HG03342 (cell line): Measurements from ENCODE around the gene CSGALNACT2.

Source experiments
- ATAC-seq: cut with Tn5 transposase; IDR thresholded peaks from one replicate; pipeline ENCODE4 v1.9.1; 2021; ENCODE audit warnings: mild to moderate bottlenecking, moderate library complexity; ENCODE audit not compliant: unreplicated experiment

Gene CSGALNACT2

GRCh38 chr10:43123361-43124093 lies 14.7 kb upstream of the CSGALNACT2 start:
- ATAC-seq, result no peak

- no peak for ATAC-seq
These were observed 14.1 kb upstream of the CSGALNACT2 start for GRCh38 chr10:43124094-43124521.

- no peak for ATAC-seq
These were observed 13.5 kb upstream of the CSGALNACT2 start for GRCh38 chr10:43124574-43125273.

- no peak for ATAC-seq
These were observed 12.9 kb upstream of the CSGALNACT2 start for GRCh38 chr10:43125274-43125845.

- no peak for ATAC-seq
These were observed 12.1 kb upstream of the CSGALNACT2 start for GRCh38 chr10:43125881-43126731.

- no peak for ATAC-seq
These were observed 11.4 kb upstream of the CSGALNACT2 start for GRCh38 chr10:43126759-43127424.

- ATAC-seq, result no peak
These were observed 10.8 kb upstream of the CSGALNACT2 start for GRCh38 chr10:43127442-43127841.

- no peak for ATAC-seq
These were observed 9.9 kb upstream of the CSGALNACT2 start for GRCh38 chr10:43128331-43128730.

GRCh38 chr10:43128958-43129706 lies 9.1 kb upstream of the CSGALNACT2 start:
- ATAC-seq, result peak; percentile 68

- ATAC-seq, result no peak
These were observed 7.5 kb upstream of the CSGALNACT2 start for GRCh38 chr10:43130770-43131171.

GRCh38 chr10:43131256-43131655 lies 7.0 kb upstream of the CSGALNACT2 start:
- ATAC-seq, result no peak

- no peak for ATAC-seq
These were observed 6.3 kb upstream of the CSGALNACT2 start for GRCh38 chr10:43131906-43132305.

- no peak for ATAC-seq
These were observed 5.1 kb upstream of the CSGALNACT2 start for GRCh38 chr10:43132867-43133787.

- no peak for ATAC-seq
These were observed 3.9 kb upstream of the CSGALNACT2 start for GRCh38 chr10:43134126-43134905.

- no peak for ATAC-seq
These were observed 3.2 kb upstream of the CSGALNACT2 start for GRCh38 chr10:43135064-43135463.

- ATAC-seq, result no peak
These were observed 2.6 kb upstream of the CSGALNACT2 start for GRCh38 chr10:43135656-43136055.

GRCh38 chr10:43136432-43136831 lies 1.8 kb upstream of the CSGALNACT2 start:
- ATAC-seq, result no peak
